Lower lobe of right lung (tissue), 2 donors: Measurements from ENCODE around the gene SLCO2B1. TPM values are rescaled to one million over a fixed set of nuclear protein-coding genes. Genes with fewer than 3 reads are reported as not detected.
A peak's percentile ranks its signal among the peaks of the same experiment; 100 is the strongest.

Experiments
- ATAC-seq, 2 donors: fragments of 200-7000 bp; cut with Tn5 transposase; one replicate each; pipeline ENCODE4 v1.9.1; 2020 to 2022; ENCODE audit warnings: mild to moderate bottlenecking in 2 of 2, moderate library complexity in 2 of 2
- DNase-seq: peaks from one replicate; pipeline ENCODE4 v3.0.0-alpha.2; 2020
- H3K27ac ChIP-seq: fragments of 200-600 bp; one replicate; pipeline ENCODE4 v1.8.0; 2022
- H3K27me3 ChIP-seq: fragments of 200-600 bp; one replicate; pipeline ENCODE4 v1.8.0; 2022; ENCODE audit warnings: low read depth
- H3K36me3 ChIP-seq: fragments of 200-600 bp; one replicate; pipeline ENCODE4 v1.8.0; 2022; ENCODE audit warnings: mild to moderate bottlenecking
- H3K4me1 ChIP-seq: fragments of 200-600 bp; one replicate; pipeline ENCODE4 v1.8.0; 2022
- H3K4me3 ChIP-seq: fragments of 200-600 bp; one replicate; pipeline ENCODE4 v1.8.0; 2022; ENCODE audit warnings: mild to moderate bottlenecking
- H3K9me3 ChIP-seq: fragments of 200-600 bp; one replicate; pipeline ENCODE4 v1.8.0; 2022
- intact Hi-C: fragments of 100-400 bp; cut with DNase I; formaldehyde crosslinking; loops from one replicate; pipeline ENCODE4 v1.11.0; 2022
- total RNA-seq: library from RNA; stranded (reverse); fragmentation: NEBNext Ultra II Directional; extraction: Animal tissue kit (Norgen Biotek cat#: 25700); gene quantifications from one replicate; pipeline ENCODE4 v1.2.1, GENCODE V29; 2021
- TF ChIP-seq, protein P1 (sequence below): fragments of 200-600 bp; IDR thresholded peaks from one replicate; pipeline ENCODE4 v1.8.0; 2022; ENCODE audit warnings: antibody characterized with exemption, mild to moderate bottlenecking
- donor health status: DM: no; HTN: yes; CAD: no; lungs with severe emphysema.

SLCO2B1 gene
- total RNA-seq, 1 donor from 2014 or later: 332 TPM

DNA sequence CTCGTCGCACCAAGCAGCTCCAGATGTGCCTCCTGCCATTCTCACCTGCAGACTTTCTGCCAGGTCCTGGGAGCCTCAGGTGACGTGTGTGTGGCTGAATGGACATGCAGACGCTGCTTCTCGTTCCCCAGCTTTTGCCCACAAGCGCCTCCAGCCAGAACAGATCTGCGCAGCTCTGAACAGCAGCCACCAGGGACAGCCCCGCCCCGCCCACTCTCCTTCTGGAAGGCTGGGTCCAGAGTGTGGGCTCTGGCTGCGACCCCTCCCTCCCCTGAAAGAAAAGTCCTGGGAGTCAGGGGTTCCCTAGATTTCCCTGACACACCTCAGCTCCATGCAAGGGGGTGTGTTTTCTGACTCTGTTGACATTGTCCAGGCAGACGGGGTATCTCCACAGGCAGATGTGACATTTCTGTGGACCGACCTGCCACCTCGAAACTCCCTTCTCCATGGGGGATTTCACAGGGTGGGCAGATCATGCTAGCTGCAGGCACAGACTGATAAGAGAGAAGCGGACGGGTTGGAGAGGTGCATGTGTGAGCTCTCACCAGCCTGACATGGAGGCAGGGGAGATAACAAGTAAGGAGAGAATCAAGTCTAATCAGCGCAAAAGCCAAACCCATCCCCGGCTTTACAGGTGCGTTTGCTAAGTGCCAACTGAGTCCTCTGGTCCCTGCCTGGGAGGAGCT, 19.8 kb downstream of the SLCO2B1 start:
- peaks cover 39% of the 10 kb centered on the region for H3K36me3 ChIP-seq

DNA sequence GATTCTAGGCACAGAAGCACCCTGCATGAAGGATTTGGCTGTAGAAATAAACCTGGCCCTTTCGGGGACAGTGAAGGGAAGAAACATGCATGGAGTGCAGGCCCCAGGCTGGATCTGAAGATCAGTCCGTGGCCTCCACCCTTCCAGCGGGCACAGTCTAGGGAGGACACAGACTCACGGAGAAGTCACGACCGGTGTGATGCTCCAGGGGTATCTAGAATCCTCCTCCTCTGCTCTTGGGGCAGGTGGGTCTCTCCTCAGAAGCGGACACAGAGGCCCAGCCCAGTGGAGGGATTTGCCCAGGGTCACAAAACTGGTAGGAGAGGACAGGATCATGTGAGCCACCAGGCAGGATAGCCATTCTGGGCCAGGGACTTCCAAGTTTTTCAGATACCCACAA, 22.4 kb downstream of the SLCO2B1 start:
- no peak overlapping the region for H3K27ac ChIP-seq

More for the DNA sequence above, 19.8 kb downstream of the SLCO2B1 start:
- ATAC-seq (no peak), DNase-seq (no peak)
- intact Hi-C loops: no loop called here
- H3K4me1 ChIP-seq: peaks cover 22% of the 10 kb centered on the region
- TF ChIP-seq, protein P1, sequence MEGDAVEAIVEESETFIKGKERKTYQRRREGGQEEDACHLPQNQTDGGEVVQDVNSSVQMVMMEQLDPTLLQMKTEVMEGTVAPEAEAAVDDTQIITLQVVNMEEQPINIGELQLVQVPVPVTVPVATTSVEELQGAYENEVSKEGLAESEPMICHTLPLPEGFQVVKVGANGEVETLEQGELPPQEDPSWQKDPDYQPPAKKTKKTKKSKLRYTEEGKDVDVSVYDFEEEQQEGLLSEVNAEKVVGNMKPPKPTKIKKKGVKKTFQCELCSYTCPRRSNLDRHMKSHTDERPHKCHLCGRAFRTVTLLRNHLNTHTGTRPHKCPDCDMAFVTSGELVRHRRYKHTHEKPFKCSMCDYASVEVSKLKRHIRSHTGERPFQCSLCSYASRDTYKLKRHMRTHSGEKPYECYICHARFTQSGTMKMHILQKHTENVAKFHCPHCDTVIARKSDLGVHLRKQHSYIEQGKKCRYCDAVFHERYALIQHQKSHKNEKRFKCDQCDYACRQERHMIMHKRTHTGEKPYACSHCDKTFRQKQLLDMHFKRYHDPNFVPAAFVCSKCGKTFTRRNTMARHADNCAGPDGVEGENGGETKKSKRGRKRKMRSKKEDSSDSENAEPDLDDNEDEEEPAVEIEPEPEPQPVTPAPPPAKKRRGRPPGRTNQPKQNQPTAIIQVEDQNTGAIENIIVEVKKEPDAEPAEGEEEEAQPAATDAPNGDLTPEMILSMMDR: no peak
- no peak overlapping the region for H3K27ac ChIP-seq
- H3K9me3 ChIP-seq: no peaks in the 10 kb centered on the region
- no peak overlapping the region for H3K4me3 ChIP-seq
- H3K27me3 ChIP-seq: no peaks in the 10 kb centered on the region

DNA sequence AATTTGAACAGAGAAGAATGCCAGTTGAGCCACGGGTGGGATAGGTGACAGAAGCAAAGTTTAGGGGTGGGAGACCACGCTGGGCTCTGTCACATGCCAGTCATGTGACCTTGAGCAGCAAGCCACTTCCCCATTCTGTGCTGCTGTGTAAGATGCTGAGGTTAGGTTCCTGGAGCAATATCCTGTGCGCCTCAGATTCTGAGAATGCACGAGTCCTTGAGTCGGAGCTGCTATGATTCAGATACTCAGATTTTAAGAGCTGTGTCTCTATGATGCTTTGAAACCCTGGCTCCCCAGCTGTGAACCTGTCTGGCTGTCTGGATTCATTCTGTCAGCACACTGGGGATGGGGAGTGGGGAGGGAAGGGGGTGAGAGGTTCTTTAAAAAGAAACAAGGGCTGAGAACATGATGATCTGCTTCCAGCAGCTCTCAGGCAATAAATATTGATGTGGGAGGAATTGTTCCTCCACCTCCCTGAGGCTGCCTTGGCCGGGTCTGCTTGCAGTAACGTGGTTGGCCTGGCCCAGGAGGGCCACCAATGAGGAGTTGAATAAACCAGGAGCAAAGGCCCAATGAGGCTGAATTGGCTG, 24.0 kb downstream of the SLCO2B1 start:
- no peak overlapping the region for H3K4me3 ChIP-seq
- peak; percentile 70 to 84 for ATAC-seq
- intact Hi-C loops: no loop called here
- peaks cover 24% of the 10 kb centered on the region for H3K36me3 ChIP-seq
- H3K27ac ChIP-seq: peak overlapping the region; percentile 67
- TF ChIP-seq, protein P1: no peak
- no peaks in the 10 kb centered on the region for H3K9me3 ChIP-seq
- H3K4me1 ChIP-seq: peaks cover 38% of the 10 kb centered on the region
- H3K27me3 ChIP-seq: no peaks in the 10 kb centered on the region
- peak; percentile 70 for DNase-seq

More for the DNA sequence above, 22.4 kb downstream of the SLCO2B1 start:
- intact Hi-C loops: no loop called here
- TF ChIP-seq, protein P1: no peak
- peaks cover 39% of the 10 kb centered on the region for H3K36me3 ChIP-seq
- DNase-seq (no peak), ATAC-seq (no peak)
- H3K9me3 ChIP-seq: no peaks in the 10 kb centered on the region
- no peaks in the 10 kb centered on the region for H3K27me3 ChIP-seq
- H3K4me1 ChIP-seq: peaks cover 33% of the 10 kb centered on the region
- no peak overlapping the region for H3K4me3 ChIP-seq

DNA sequence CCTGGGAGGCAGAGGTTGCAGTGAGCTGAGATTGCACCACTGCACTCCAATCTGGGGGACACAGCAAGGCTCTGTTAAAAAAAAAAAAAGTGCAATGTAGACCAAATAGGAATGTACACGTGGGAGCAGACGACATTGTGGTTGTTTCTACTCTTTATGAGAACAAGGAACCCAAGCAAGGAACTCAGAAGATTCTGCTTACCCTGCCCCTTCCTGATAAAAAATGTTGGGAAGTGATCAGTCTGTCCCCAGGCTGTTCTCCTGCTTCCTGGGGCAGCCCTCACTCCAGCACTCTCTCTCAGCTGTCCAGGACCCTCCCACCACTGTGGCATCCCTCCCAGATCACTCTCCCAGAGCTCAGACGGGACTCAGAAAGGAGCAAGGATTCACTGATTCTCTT, 31.8 kb downstream of the SLCO2B1 start:
- no peaks in the 10 kb centered on the region for H3K27me3 ChIP-seq
- DNase-seq (no peak), ATAC-seq (peak; percentile 40)
- H3K27ac ChIP-seq: peak overlapping the region; percentile 67
- intact Hi-C loops: no loop called here
- H3K36me3 ChIP-seq: peaks cover 13% of the 10 kb centered on the region
- H3K4me1 ChIP-seq: peaks cover 33% of the 10 kb centered on the region
- TF ChIP-seq, protein P1: no peak
- no peak overlapping the region for H3K4me3 ChIP-seq
- H3K9me3 ChIP-seq: no peaks in the 10 kb centered on the region

DNA sequence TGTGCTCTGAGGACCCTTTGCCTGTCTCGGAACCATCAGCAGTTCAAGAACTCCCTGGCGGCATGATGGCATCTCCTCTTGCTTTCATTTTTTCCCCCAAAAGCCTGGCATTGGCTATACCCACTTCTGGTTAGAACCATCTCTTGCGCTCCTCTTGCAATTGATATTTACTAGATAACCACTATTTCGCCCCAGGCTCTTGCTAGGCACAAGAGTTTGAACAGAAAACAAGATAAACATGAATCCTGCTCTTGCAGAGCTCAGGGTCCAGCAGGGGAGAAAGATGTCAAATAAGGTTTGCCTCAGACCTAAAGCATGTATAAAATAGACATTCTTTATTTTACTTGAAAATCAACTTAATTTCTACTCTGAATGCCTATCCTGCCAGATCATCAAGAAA, 33.1 kb downstream of the SLCO2B1 start:
- ATAC-seq: no peak
- no peak overlapping the region for H3K4me3 ChIP-seq
- intact Hi-C loops: no loop called here
- DNase-seq: no peak
- H3K9me3 ChIP-seq: no peaks in the 10 kb centered on the region
- H3K27me3 ChIP-seq: no peaks in the 10 kb centered on the region
- H3K36me3 ChIP-seq: peaks cover 13% of the 10 kb centered on the region
- peaks cover 31% of the 10 kb centered on the region for H3K4me1 ChIP-seq
- H3K27ac ChIP-seq: no peak overlapping the region
- TF ChIP-seq, protein P1: no peak
